Mesendoderm (in vitro differentiated cells): ENCODE results near the gene CD86.

ENCODE experiments used
- DNase-seq: peaks from one replicate; pipeline ENCODE4 v3.0.0; 2013
- H2AK5ac ChIP-seq: 2 replicates; pipeline ENCODE4 v1.6.1; 2013; ENCODE audit warnings: low read length, inconsistent platforms
- H2BK120ac ChIP-seq: 2 replicates; pipeline ENCODE4 v1.6.1; 2013; ENCODE audit warnings: low read depth, mild to moderate bottlenecking, low read length, moderate library complexity, mixed read lengths
- H2BK15ac ChIP-seq: replicated peaks from 2 replicates; pipeline ENCODE4 v1.6.1; 2013; ENCODE audit warnings: low read depth, mild to moderate bottlenecking, moderate library complexity
- H2BK5ac ChIP-seq: 2 replicates; pipeline ENCODE4 v1.6.1; 2013; ENCODE audit warnings: low read length, inconsistent platforms
- H3K18ac ChIP-seq: 2 replicates; pipeline ENCODE4 v1.6.1; 2013; ENCODE audit warnings: mild to moderate bottlenecking, low read length, mixed read lengths
- H3K23ac ChIP-seq: one replicate; pipeline ENCODE4 v1.6.1; 2013; ENCODE audit warnings: low read length
- H3K27ac ChIP-seq: 2 replicates; pipeline ENCODE4 v1.5.1; 2013; ENCODE audit warnings: low read depth, mild to moderate bottlenecking, inconsistent platforms, low read length, moderate library complexity
- H3K27me3 ChIP-seq: 2 replicates; pipeline ENCODE4 v1.6.1; 2013; ENCODE audit warnings: low read length, control low read depth, mild to moderate bottlenecking, inconsistent platforms; ENCODE audit not compliant: insufficient read depth, poor library complexity
- H3K36me3 ChIP-seq: 2 replicates; pipeline ENCODE4 v1.6.1; 2013; ENCODE audit warnings: low read length, inconsistent platforms; ENCODE audit not compliant: control insufficient read depth, insufficient read depth
- H3K4ac ChIP-seq: one replicate; pipeline ENCODE4 v1.6.1; 2013; ENCODE audit warnings: low read depth, mild to moderate bottlenecking, low read length, moderate library complexity
- H3K4me1 ChIP-seq: 2 replicates; pipeline ENCODE4 v1.6.1; 2013; ENCODE audit warnings: low read depth, low read length, inconsistent platforms; ENCODE audit not compliant: control insufficient read depth
- H3K4me2 ChIP-seq: 2 replicates; pipeline ENCODE4 v1.6.1; 2013; ENCODE audit warnings: low read length
- H3K4me3 ChIP-seq: 2 replicates; pipeline ENCODE4 v1.5.1; 2013; ENCODE audit warnings: mild to moderate bottlenecking, low read length
- H3K56ac ChIP-seq: one replicate; pipeline ENCODE4 v1.6.1; 2013; ENCODE audit warnings: low read length
- H3K79me1 ChIP-seq: 2 replicates; pipeline ENCODE4 v1.6.1; 2013; ENCODE audit warnings: low read length, inconsistent platforms
- H3K79me2 ChIP-seq: 2 replicates; pipeline ENCODE4 v1.6.1; 2013; ENCODE audit warnings: mild to moderate bottlenecking, low read length; ENCODE audit not compliant: control insufficient read depth, insufficient read depth
- H3K9ac ChIP-seq: 2 replicates; pipeline ENCODE4 v1.6.1; 2013; ENCODE audit warnings: low read length, inconsistent platforms
- H4K5ac ChIP-seq: one replicate; pipeline ENCODE4 v1.6.1; 2013; ENCODE audit warnings: low read length
- H4K8ac ChIP-seq: one replicate; pipeline ENCODE4 v1.6.1; 2013; ENCODE audit warnings: low read depth, mild to moderate bottlenecking, control low read depth, low read length, moderate library complexity
- WGBS: extraction: QIAGEN DNeasy Blood & Tissue Kit; methylation state at CpG from one replicate; pipeline ENCODE4 v1.1.7; 2013; ENCODE audit warnings: low lambda C conversion rate, missing lambda C conversion rate; ENCODE audit not compliant: insufficient coverage; ENCODE audit errors: extremely low coverage; 5-methylcytosine and 5-hydroxymethylcytosine counted together

The CD86 gene

DNA sequence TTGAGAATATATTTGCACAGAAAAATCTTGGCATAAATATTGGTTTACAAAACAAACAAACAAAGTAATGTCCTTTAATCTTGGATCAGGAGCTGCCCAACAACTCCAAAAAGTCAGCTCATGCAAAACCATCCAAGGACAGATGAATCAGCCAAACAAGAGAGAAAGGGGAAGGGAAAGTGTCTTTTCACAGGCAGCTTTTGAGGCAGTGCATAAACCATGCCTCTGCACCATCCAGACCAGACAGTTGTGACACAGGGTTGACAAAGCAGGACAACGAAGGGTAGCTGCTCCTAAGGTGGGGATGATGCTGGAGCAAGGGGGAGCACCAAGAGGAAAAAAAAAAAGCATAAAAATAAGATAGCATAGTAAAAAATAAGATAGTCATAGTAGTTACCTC is 8.7 kb downstream of the CD86 start:
- H2BK120ac ChIP-seq = no peak overlapping the region
- no peaks in the 10 kb centered on the region for H3K27me3 ChIP-seq
- H3K79me1 ChIP-seq = no peaks in the 10 kb centered on the region
- H3K36me3 ChIP-seq = no peaks in the 10 kb centered on the region
- DNase-seq = no peak
- no peak overlapping the region for H3K4me3 ChIP-seq
- H3K4ac ChIP-seq = no peak overlapping the region
- no peak overlapping the region for H2AK5ac ChIP-seq
- no CpG with 5 or more reads among the region's 1 CpG for WGBS
- H2BK15ac ChIP-seq = no peak overlapping the region
- H3K56ac ChIP-seq = no peak overlapping the region
- H3K9ac ChIP-seq = no peak overlapping the region
- H3K18ac ChIP-seq = no peak overlapping the region
- no peak overlapping the region for H4K5ac ChIP-seq
- H3K4me2 ChIP-seq = no peak overlapping the region
- H3K79me2 ChIP-seq = no peaks in the 10 kb centered on the region
- peaks cover 2% of the 10 kb centered on the region for H3K4me1 ChIP-seq
- H2BK5ac ChIP-seq = no peak overlapping the region
- no peak overlapping the region for H3K23ac ChIP-seq
- no peak overlapping the region for H4K8ac ChIP-seq
- no peak overlapping the region for H3K27ac ChIP-seq

DNA sequence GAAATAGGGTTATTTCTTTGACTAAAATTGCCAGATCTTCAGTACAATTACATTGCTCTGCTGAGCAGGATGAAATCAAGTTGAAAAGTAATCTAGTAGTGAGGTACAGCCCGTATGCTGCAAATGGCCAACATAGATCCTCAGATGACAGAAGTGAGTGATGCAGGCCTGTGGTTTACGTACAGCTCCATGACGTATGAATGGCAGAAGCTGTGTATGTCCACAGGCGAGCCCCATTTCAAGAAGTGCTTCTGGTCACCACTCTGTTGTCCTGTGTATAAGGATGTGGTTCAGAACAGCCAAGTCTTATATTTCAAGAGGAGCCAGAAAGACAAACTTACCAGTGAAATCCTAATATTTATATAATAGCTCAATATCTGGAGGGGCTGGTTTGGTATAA is 9.2 kb downstream of the CD86 start:
- Histone ChIP-seq H3K79me2 (no peaks in the 10 kb centered on the region), H3K9ac (no peak overlapping the region), H3K4ac (no peak overlapping the region), H3K27me3 (no peaks in the 10 kb centered on the region), H3K4me2 (no peak overlapping the region), H3K79me1 (no peaks in the 10 kb centered on the region), H2BK5ac (no peak overlapping the region), H4K8ac (no peak overlapping the region), H3K4me1 (peaks cover 2% of the 10 kb centered on the region), H3K4me3 (no peak overlapping the region), H3K36me3 (no peaks in the 10 kb centered on the region), H3K27ac (no peak overlapping the region), H3K23ac (no peak overlapping the region), H4K5ac (no peak overlapping the region), H2AK5ac (no peak overlapping the region), H2BK120ac (no peak overlapping the region), H2BK15ac (no peak overlapping the region), H3K56ac (no peak overlapping the region), H3K18ac (no peak overlapping the region)
- no peak for DNase-seq
- WGBS = no CpG with 5 or more reads among the region's 4 CpGs

DNA sequence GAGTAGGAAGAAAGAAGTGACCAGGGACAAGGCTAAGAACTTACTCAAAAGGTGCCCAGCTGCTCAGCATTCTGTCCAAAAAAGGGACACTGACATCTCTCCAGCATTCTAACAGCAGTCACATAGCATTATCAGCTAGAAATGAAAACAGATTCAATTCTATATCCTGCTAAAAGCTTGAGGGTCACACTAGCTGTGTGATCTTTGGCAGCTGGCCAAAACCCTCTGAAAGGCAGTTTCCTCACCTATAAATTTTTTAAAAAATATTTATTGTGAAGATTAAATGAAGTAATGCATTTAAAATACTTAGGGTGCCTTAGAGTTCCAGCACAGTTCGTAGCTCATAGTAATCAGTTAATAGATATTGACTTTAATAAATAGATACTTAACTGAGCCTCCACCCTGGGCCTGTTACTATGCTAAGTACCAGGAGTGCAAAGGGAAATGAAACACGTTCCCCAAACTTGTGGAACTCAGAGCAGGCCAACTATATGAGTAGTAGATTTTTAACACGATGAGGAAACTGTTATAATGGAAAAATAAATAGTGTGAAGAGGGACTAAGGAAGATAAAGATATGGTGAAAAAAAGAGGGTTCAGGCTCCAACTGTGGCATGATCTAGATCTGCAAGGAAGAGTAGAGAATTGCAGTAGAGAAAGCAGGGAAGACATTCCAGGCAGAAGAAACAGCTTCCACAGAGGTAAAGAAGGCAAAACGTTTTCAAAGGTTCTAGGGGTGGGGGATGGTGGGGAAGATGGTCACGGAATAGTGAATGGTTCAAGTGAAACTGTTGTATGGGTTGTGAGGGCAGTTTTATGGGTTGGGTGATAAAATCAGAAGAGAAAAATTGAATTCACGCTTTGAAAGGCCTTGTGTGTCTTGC is 11.4 kb downstream of the CD86 start:
- H3K36me3 ChIP-seq = no peaks in the 10 kb centered on the region

DNA sequence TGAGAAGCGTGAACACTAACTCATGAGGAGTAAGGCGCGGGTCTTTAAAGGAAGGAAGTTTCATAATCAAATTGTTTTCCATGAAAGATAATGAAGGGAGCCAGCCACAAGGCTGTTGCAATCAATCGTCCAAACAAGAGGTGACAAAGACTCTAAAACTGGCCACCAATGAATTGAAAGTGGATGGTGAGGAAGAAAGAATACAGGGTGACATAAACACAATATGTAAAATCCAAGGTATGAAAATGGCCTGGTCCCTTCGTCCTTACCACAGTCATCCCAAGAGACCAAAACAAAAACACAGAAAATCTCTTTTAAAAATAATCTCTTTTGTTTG is 12.0 kb downstream of the CD86 start:
- Histone ChIP-seq H3K4me2 (no peak overlapping the region), H3K79me2 (no peaks in the 10 kb centered on the region), H3K9ac (no peak overlapping the region), H3K27me3 (no peaks in the 10 kb centered on the region), H2BK5ac (no peak overlapping the region), H4K8ac (no peak overlapping the region), H3K4me3 (no peak overlapping the region), H3K79me1 (no peaks in the 10 kb centered on the region), H3K4ac (no peak overlapping the region), H2BK15ac (no peak overlapping the region), H3K27ac (no peak overlapping the region), H3K18ac (no peak overlapping the region), H4K5ac (no peak overlapping the region), H2BK120ac (no peak overlapping the region), H3K23ac (no peak overlapping the region), H3K36me3 (no peaks in the 10 kb centered on the region), H2AK5ac (no peak overlapping the region), H3K56ac (no peak overlapping the region), H3K4me1 (peaks cover 2% of the 10 kb centered on the region)
- WGBS = no CpG with 5 or more reads among the region's 5 CpGs
- DNase-seq = no peak

More for the DNA sequence above, 11.4 kb downstream of the CD86 start:
- H3K4me2 ChIP-seq = no peak overlapping the region
- H4K8ac ChIP-seq = no peak overlapping the region
- H3K9ac ChIP-seq = no peak overlapping the region
- WGBS = 100% methylated on average over 1 of the region's 6 CpGs
- H3K18ac ChIP-seq = no peak overlapping the region
- H3K27me3 ChIP-seq = no peaks in the 10 kb centered on the region
- H3K79me2 ChIP-seq = no peaks in the 10 kb centered on the region
- no peak overlapping the region for H2BK15ac ChIP-seq
- H3K79me1 ChIP-seq = no peaks in the 10 kb centered on the region
- peaks cover 2% of the 10 kb centered on the region for H3K4me1 ChIP-seq
- H3K4me3 ChIP-seq = no peak overlapping the region
- H4K5ac ChIP-seq = no peak overlapping the region
- H2AK5ac ChIP-seq = no peak overlapping the region
- no peak for DNase-seq
- no peak overlapping the region for H3K23ac ChIP-seq
- no peak overlapping the region for H3K27ac ChIP-seq
- H3K56ac ChIP-seq = no peak overlapping the region
- H2BK5ac ChIP-seq = no peak overlapping the region
- H3K4ac ChIP-seq = no peak overlapping the region
- no peak overlapping the region for H2BK120ac ChIP-seq

DNA sequence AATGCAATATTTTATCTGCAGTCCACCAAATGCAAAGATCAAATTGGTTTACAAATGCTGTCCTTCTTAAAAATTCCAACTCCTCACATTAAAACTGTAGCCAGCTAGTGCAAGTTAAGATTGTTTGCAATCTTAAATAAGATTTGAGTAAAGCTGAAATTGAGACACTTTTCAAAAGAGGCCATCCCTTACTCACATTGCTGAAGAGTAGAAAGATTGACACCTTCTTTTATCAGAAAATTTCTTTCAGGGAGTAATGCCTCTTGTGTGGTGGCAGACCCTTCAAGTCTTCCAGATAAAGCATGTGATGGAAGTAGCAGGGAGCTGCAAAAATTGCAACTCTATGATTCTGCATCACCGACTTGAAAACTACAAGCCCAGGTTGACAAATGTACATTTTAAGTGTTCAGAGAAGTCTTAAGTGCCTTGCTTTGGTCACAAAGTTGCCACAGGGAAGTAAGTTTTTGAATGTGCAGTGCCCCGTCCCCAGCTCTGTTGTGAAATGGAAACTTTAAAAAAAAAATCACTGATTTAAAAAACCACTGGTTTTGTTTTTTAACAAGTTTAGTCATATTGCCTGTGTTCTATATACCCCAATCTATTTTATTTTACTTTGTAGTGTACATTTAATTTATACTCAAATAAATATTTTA is 12.6 kb downstream of the CD86 start:
- H2BK5ac ChIP-seq = no peak overlapping the region
- H3K9ac ChIP-seq = no peak overlapping the region
- H3K4me2 ChIP-seq = no peak overlapping the region

More for the DNA sequence above, 12.6 kb downstream of the CD86 start:
- H3K27ac ChIP-seq = no peak overlapping the region
- H3K79me1 ChIP-seq = no peaks in the 10 kb centered on the region
- no peaks in the 10 kb centered on the region for H3K27me3 ChIP-seq
- H2AK5ac ChIP-seq = no peak overlapping the region
- H3K18ac ChIP-seq = no peak overlapping the region
- H4K5ac ChIP-seq = no peak overlapping the region
- H3K4me1 ChIP-seq = peaks cover 2% of the 10 kb centered on the region
- H2BK120ac ChIP-seq = no peak overlapping the region
- no CpG with 5 or more reads among the region's 2 CpGs for WGBS
- H2BK15ac ChIP-seq = no peak overlapping the region
- no peak for DNase-seq
- H3K56ac ChIP-seq = no peak overlapping the region
- no peaks in the 10 kb centered on the region for H3K79me2 ChIP-seq
- H3K4me3 ChIP-seq = no peak overlapping the region
- no peak overlapping the region for H3K23ac ChIP-seq
- no peaks in the 10 kb centered on the region for H3K36me3 ChIP-seq
- no peak overlapping the region for H4K8ac ChIP-seq
- no peak overlapping the region for H3K4ac ChIP-seq
